Fibroblast of skin of left biceps (primary cell): ENCODE measurements around the gene CFAP46.
"Not testable (repeated sequence)": the region's sequence is repeated elsewhere in the genome, so short reads cannot be mapped to it uniquely, and the experiment has no call there.

Source experiments
- DNase-seq, 2 experiments: peaks; one replicate each; pipeline ENCODE4 v3.0.0-alpha.2; 2013; ENCODE audit warnings: low read depth in 2 of 2

Gene CFAP46

GRCh38 chr10:132845041-132845551, 97.3 kb downstream of the CFAP46 start:
- DNase-seq, result no peak

DNA sequence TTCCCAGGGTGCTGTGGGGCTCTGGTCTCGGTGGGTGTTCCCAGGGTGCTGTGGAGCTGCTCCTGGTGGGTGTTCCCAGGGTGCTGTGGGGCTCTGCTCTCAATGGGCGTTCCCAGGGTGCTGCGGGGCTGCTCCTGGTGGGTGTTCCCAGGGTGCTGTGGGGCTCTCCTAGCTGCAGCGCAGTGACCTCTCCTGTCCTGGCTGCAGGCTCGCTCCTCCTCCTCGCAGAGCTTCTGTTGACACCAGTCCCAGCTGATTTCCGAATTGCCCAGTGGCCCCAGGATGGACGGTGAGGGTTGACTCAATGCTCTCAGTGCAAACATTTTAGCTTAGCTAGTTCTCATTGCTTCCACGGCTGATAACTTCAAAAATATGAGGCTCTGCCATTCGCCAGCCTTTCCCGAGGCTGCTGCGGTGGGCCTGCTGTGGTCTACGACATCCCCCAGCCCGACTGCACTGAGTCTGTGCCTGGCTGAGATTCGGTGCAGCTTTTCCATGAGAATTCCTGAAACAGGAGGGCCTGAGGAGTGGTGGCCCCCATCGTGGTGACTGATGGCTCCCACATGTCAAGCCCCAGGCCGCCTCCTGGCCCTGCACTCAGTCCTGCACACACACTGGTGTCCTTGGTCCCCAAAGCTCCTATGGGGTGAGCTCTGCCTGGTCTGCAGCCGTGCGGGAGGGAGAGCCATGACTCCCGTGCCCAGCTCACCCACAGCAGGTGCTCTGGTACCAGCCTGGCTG, 98.1 kb downstream of the CFAP46 start:
- DNase-seq, result no peak

GRCh38 chr10:132843276-132843675, 99.1 kb downstream of the CFAP46 start:
- DNase-seq, result not testable (repeated sequence)

GRCh38 chr10:132842397-132842796, 100.0 kb downstream of the CFAP46 start:
- DNase-seq, result no peak

GRCh38 chr10:132841615-132841975, 100.8 kb downstream of the CFAP46 start:
- DNase-seq, result no peak

DNA sequence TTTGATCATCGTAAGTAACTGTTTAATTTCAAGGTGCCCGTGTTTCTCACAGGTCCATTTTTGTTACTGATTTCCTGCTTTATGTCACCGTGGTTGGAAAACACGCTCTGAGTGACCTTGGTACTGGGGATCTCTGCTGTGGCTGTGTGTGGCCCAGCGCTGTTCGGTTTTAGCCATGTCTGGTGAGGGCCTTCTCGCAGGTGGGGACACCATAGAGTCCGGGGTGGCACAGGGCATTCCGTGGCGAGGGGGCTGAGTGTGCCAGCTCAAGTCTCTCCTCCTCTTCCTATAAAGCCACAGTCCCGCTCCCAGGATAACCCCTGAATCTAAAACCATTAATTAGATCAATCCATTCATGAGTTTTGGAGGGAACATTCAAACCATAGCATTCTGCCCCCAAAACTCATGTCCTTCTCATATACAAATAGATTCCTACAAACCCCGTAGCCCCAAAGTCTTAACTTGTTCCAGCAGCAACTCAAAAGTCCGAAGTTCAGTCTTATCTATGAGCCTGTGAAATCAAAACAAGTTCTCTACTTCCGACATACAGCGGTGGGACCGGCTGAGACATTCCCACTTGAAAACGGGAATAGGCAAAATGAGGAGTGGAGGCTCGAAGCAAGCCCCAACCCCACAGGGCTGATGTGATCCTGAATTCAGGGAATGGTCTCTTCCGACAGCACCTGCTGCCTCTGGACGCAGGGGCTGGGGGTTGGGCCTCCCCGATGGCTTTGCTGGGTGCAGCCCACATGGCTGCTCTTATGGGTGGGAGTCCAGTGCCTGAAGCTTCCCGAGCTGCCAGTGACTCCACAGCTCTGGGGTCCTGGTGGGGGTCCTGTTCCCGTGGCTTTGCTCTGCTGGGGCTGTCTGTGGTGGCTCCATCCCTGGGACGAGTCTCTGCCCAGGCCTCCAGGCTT, 101.4 kb downstream of the CFAP46 start:
- no peak for DNase-seq

DNA sequence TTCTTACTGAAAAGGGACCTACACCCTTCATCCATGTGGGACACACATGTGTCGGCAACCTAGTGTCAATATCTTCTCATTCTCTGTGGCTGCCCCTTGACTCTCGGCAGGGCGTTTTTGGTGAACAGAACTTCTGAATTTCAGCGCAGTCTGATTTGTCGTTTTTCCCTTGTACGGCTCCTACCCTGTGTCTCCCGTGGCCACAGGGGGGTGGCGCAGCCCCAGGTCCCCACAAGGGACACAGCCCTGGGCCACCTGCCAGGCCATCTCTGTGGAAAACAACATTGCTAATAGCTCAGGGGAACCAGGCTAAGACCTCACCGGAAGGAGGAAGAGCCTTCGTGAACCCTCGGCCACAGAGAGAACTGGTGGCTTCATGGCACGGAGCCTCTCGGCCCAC, 103.3 kb downstream of the CFAP46 start:
- no peak for DNase-seq

DNA sequence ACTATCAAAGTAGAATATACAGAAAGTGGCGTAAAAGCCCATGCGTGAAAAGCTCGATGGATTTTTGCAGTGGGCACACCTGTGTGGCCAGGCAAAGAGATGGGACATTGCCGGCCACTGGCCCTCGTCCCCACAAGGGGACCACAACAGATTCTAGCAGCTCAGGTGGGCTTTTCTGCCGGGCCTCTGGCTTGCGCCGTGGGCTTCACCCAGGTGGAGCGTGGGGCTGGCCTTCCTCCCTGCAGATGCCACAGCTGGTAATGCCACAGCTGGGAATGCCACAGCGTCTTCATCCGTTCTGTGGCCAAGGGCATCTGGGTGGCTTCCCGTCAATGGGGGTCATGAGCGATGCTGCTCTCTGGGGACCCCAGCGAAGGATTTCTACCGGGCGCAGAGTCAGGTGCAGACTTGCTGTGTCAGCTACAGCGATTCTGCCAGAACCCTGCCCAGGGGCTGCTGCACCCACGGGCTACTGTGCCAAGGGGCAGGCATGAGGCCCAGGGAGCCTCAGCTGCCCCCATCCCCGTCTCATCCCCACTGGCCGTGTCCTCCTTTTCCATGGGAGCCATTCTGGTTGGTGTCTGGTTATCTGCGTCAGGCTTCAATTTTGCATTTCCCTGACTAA, 103.9 kb downstream of the CFAP46 start:
- DNase-seq, result no peak

GRCh38 chr10:132837905-132838304, 104.5 kb downstream of the CFAP46 start:
- DNase-seq, result no peak

DNA sequence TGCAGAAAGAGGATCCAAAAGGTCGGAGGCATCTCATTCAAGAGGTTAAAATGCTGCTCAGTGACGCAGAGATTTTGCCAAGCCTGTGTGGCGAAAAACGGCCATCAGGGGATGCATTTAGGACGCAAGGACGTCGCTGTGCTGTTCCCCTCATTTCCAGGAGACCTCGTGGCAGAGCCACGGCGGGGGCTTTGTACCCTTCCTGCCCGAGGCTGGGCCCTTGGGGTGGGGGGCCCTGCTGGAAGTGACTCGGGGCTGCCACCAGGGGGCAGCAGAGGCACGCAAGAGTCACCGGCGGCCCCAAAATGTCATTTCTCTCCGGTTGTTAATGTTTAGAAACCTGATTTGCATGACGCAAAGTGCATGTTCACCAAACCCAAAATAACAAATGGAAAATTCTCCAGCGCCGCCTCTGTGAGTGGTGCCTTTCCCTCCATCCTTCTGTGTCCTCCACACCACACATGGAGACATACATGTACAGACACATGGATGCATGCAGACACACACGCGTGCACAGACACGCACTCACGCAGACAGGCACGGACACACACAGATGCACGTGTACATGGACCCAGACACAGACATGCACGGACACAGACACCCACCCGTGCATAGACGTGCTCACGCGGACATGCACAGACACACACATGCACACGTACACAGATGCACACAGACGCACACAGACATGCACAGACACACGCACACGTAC, 105.4 kb downstream of the CFAP46 start:
- DNase-seq, result no peak

DNA sequence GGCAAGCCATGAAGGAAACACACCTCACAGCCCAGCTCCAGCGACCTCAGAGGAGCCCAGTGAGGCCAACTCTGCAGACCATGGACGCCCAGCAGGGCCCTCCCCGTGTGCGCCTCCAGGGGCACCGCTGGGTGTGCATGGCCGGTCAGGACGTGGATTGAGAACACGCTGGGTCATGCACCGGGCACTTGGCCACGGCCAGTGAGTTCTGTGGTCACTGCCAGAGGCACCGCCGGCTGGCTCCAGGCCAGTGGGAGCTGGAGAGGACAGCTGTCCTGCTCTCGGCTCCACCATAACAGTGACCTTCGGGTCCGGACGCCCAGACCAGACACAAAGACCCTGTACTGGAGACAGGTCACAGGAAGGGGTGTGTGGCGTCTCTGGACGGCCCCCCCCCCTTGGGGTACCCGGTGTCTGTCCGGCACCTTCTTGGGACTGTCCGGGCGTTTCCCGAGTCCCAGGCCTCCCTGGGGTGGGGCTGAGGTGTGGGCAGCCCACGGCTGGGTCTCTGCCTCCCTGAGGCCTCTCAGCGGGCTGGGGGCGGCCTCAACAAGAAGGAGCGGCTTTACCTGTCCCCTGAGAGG, 106.0 kb downstream of the CFAP46 start:
- no peak for DNase-seq

- no peak for DNase-seq
Measured at GRCh38 chr10:132835848-132836233, 106.5 kb downstream of the CFAP46 start.

DNA sequence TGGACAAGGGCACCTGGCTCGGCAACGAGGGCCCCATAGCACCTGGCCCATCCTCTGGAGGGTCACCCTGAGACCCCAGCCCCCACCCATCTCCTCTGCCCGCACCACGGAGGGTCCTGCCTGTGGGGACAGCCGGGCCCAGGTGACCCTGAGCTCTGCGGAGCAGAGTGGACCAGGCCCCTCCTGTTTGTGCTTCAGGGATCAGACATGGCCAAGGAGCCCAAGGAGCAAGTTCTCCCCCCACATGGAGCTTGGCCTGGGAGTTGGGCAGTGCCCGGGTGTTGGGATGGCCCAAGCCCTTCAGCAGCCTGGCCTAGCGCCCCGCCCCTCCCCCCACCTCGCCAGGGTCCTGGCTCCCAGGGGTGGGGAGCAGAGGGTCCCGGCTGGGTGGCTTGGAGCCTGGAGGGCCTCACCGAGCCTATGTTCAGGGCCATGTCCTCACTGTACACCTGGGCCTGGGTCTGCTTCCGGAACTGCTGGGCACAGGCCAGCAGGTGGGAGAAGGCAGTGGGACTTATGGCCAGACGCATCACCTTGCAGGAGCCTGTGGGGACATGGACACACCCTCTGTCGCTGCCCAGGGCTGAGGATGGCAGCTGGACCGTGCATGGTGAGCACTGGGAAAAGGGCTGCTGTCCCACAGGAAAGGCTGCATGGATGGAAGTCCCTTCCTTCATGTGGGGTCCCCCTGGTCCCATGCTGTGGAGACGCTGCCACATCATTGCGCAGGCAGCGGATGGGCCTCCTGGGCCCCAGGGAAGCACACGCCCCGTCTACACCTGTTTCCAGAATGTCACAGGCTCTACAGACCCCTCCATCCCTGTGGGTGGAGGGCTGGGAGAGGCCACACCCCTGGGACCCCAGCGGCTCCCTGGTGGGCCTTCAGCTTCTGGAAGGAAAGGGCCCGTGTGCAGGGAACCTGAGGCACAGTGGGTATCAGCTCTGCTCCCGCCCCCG, 107.2 kb downstream of the CFAP46 start:
- DNase-seq, result no peak

DNA sequence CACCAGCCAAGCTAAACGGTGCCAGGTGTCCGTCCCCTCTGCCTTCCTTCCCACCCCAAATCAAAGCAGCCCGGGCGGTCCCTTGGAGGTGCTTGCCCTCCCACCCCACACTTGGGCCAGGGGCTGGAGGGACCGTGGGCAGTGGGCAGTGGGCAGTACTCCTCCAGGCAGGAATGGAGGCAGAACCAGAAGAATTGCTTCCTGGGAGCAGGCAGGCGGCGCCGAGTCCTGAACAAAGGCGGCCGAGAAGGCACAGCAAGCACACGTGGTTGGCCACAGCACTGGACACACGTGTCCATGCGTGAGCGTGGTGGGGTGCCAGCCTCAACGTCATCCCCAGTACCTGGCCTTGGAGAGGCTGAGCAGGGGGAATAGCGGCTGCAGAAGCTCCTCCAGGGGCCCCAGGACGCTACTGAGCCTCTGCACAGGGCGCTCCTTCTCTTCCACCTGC, 108.0 kb downstream of the CFAP46 start:
- DNase-seq, result no peak

- DNase-seq, result no peak
Measured at GRCh38 chr10:132833421-132834111, 108.8 kb downstream of the CFAP46 start.

DNA sequence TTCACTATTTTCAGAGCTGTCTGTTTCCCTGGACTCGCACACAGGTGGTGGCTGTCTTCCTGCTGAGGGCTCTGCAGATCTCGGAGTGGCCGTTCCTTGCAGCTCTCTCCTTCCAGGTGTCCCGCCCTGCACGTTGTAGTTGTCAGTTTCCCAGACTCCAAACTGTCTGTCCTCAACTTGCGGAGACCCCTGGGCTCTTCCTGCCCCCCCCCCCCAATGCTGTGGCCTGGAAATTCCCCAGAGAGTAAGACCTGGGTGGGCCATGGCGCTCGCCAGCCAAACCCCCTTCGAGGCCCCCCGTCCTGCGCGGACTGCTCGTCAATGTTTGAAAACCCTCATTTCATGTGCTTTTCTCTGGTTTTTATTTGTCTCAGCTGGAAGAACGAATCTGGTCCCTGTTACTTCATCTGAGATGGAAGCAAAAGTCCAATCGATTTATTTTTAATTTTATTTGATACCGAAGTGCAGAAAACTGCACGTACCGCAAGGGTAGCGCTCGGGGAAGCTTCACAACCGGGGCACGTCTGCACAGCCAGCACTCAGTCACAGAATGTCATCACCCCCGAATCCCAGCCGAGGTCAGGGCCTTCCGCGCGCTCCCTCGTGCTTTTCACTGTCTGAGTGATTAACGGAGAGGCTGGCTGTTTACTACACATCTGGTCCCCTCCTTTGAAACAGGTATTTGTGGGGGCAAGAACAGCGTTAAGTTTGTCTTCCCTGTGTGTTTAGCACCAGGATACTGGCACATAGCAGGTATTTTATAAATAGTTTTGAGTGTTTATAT, 110.0 kb downstream of the CFAP46 start:
- DNase-seq, result no peak

DNA sequence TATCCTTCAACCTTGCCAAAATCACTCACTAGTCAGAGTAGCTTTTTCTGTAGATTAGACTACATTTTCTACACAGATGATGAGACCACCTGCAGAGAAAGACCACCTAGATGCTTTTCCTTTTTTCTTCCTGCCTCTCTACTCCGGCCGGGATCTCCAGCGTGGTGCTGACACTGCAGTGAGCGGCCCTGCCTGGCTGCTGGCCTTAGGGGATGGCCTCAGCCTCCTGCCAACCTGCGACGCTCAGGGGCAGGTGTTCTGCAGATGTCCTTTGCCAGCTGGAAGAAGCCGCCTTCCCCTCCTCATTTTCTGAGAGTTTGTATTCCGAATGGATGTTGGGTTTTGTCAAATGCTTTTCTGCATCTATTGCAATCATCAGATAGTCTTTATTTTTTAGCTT, 113.0 kb downstream of the CFAP46 start:
- no peak for DNase-seq

DNA sequence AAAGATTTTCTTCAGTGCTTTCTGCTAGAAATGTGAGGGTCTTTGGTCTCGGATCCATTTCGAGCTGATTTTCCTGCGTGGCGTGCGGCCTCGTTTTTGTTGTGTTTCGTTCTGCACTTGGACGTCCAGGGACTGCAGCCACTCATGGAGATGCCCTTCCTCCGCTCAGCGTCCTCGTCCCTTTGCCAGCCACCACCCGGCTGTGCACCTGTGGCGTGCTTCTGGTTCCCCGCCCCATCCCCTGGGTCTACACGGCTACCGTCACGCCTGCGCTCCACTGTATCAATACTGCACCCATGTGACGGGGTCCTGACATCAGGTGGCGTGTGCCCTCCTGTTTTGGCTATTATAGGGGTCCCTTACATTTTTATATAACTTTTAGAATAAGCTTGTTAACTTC, 113.7 kb downstream of the CFAP46 start:
- DNase-seq, result no peak
